Putamen (tissue), 1 donor: Measurements from ENCODE around the gene SPINT1.

Source experiments
- DNase-seq: peaks from one replicate; pipeline ENCODE4 v3.0.0-alpha.2; 2016; ENCODE audit warnings: low spot score

Gene SPINT1

DNA sequence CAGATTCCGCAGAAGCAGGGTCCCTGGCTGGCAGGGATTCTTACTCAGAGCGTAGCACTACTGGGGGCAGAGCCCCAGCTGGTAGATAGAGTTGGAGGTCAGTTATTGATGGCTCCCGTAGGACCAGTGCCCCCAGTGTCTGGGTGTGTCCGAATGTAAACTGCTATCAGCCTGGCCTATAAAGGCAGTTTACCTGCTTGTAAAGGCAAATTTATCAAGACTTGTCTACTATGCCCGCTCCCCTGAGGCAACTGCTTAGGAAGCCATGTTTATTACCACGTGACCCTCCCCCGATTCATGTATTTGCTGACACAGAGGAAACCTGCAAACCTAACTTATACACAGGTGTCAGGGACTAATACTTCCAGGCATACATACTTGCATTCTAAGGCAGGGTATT is 14.7 kb upstream of the SPINT1 start:
- DNase-seq: no peak

GRCh38 chr15:40830884-40831283 is 13.0 kb upstream of the SPINT1 start:
- DNase-seq: no peak

DNA sequence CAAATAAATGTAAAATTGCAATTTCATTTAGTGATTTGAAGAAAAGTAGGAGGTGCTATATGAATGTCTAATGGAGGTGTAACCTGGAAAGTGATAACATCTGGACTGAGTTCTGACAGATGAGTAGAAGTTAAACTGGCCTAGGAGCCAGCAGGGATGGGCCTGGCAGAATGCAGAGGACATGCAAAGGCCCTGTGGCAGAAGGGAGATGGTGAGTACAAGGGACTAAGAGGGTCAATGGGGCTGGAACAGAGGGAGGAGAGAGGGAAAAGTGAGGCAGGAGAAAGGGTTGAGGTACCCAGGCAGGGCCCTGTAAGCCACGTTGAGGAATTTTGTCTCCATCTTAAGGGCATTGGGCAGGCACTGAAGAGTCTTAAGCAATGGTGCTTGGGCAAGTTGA is 12.0 kb upstream of the SPINT1 start:
- no peak for DNase-seq

- DNase-seq: no peak
Measured at GRCh38 chr15:40832903-40833302, 10.9 kb upstream of the SPINT1 start.

- no peak for DNase-seq
Measured at GRCh38 chr15:40836020-40836419, 7.8 kb upstream of the SPINT1 start.

- no peak for DNase-seq
Measured at GRCh38 chr15:40838756-40839155, 5.1 kb upstream of the SPINT1 start.

DNA sequence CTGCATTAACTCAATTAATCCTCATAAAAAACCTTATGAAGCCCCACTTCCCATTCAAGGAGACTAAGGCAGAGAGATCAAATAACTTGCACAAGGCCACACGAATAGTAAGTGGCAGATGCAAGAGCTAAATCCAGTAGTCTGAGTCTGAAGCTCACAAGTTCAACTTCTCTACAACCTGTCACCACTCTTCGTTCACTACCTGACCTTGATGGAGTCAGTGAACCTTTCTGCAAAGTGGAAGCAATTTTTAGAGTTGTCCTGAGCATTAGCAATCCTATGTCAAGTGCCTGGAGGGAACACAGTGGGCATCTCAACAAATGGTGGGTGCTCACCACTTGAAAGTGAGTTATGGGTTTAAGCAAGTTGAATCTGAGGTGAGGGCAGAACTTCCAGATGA is 2.1 kb upstream of the SPINT1 start:
- DNase-seq: no peak

GRCh38 chr15:40843261-40843884 is 475 bp upstream of the SPINT1 start:
- DNase-seq: no peak

- no peak for DNase-seq
Measured at GRCh38 chr15:40844696-40845030, 815 bp downstream of the SPINT1 start.

- DNase-seq: no peak
Measured at GRCh38 chr15:40845036-40845435, 1.2 kb downstream of the SPINT1 start.

- DNase-seq: no peak
Measured at GRCh38 chr15:40845511-40846284, 1.9 kb downstream of the SPINT1 start.

DNA sequence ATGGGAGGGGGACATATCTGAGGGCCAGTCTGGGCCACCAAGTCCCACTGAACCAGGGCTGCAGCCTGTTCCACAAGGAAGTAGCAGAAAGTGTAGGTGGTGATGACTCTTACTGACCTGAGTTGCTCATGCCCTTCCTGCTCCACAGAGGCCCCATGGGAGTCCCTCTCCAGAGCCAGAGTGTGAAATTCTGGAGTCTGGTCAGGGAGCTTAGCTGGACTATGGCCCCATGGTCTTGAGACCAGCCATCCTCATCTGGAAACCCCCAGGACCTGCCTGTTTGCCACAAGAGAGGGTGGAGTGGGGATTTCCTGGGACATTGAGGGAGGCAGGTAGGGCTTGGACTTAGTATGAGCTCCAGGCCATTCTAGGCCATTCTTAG is 3.0 kb downstream of the SPINT1 start:
- DNase-seq: no peak

GRCh38 chr15:40847223-40847961 is 3.5 kb downstream of the SPINT1 start:
- DNase-seq: peak; percentile 40

DNA sequence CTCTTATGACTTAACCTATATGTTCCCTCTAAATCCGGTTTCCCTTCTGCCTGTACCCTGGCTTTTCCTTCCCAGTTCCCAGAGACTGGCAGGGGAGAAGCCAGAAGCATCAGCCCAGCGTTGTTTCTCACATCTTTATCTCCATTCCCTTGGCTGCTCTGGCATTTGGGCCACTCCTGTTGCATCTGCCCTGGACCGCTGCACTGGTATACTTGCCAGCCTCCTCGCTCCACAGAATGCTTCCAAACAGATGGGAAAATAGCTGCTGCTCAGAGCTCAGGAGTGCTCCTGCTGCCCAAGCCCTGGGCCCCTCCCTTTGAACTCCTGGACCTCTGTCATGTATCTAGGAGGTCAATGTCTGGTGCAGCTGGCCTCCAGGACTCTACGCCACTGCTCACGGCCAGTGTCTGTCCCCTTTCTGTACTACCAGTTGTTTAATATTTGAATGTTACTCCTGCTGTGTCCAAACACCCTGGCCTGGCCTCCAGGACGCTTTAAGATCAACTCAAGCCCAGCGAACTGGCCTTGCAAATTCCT is 6.8 kb downstream of the SPINT1 start:
- DNase-seq: no peak

GRCh38 chr15:40852529-40852928 is 8.7 kb downstream of the SPINT1 start:
- no peak for DNase-seq

DNA sequence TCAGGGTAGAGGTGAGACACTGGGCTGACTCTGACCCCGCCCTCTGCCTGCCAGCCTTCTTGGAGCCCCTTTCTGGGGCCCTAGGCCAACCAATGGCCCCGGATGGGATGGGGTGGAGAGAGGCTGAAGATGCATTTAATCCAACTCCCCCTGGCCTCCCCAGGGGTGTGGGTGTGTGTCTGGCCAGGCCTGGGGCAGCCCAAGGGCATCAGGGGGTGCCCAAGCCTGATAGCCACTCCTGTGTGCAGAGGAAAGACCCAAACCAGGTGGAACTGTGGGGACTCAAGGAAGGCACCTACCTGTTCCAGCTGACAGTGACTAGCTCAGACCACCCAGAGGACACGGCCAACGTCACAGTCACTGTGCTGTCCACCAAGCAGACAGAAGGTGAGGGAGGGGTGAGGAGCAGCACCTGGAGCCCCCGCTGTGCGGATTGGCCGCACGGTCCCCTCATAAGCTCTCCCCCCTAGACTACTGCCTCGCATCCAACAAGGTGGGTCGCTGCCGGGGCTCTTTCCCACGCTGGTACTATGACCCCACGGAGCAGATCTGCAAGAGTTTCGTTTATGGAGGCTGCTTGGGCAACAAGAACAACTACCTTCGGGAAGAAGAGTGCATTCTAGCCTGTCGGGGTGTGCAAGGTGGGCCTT is 9.5 kb downstream of the SPINT1 start:
- DNase-seq: no peak

GRCh38 chr15:40854161-40854560 is 10.3 kb downstream of the SPINT1 start:
- DNase-seq: no peak

DNA sequence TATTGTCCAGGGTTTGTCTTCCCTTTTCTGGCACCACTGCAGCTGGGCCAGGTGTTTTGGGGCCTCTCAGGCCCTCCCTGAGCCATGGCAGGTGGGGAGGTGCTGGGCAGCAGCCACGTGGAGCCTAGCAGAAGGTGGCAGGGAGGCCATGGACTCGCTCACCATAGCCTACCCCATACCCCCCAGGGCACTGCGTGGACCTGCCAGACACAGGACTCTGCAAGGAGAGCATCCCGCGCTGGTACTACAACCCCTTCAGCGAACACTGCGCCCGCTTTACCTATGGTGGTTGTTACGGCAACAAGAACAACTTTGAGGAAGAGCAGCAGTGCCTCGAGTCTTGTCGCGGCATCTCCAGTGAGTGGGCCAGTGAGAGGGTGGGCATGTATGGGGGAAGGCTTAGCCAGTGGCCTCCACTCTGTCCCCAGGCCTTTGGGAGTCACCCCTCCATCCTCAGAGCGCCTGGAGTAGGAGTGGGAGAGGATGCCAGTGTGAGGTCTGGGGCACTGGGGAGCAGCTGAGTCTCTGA is 11.9 kb downstream of the SPINT1 start:
- DNase-seq: no peak

GRCh38 chr15:40856746-40857145 is 12.9 kb downstream of the SPINT1 start:
- no peak for DNase-seq

DNA sequence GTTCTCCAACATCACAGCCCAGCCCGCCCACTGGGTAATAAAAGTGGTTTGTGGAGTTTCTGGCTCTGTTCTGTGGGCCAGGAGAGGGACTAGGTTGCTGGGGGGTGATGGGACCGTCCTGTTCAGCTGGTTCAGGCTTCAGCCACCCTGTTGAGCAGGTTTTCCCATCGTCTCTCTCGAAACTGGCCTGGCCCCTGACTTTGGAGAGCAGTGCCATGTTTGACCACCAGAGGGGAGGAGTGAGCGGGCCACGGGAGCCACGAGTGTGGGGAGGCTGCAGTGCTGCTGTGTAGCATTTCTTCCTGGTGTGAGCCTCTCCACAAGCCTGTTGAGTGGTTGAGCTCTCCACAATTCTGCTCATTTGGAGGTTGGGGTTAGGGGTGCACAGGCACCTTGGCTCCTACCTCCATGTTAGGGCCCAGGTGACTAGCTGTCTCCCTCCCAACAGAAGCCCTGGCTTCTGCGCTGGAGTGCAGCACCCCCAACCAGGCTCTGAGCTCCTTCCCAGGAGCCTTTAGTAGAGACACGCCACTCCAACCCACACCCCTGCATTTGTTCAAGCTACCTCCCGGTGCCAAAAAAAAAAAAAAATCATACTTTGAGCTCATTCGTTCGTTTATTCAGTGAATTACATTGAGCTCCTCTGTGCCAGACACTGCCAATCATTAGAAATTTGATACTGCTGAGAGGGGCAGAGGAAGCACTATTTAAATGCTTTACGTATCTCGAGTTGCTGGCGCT is 13.9 kb downstream of the SPINT1 start:
- peak; percentile 50 for DNase-seq

- DNase-seq: no peak
Measured at GRCh38 chr15:40858706-40859105, 14.9 kb downstream of the SPINT1 start.
